GM18508 (cell line): Measurements from ENCODE around the gene ZNF668.
A peak's percentile ranks its signal among the peaks of the same experiment; 100 is the strongest.

Source experiments
- ATAC-seq: cut with Tn5 transposase; IDR thresholded peaks from one replicate; pipeline ENCODE4 v1.9.1; 2021; ENCODE audit warnings: moderate number of reproducible peaks; ENCODE audit not compliant: insufficient read depth, unreplicated experiment

ZNF668 gene

GRCh38 chr16:31073970-31074813 is at the start of gene ZNF668, which contains the start of gene ZNF646:
Gene ZNF668 (minus strand): TSS chr16:31074240. CDS start chr16:31064459, 9,781 bp downstream.
Gene ZNF646 (plus strand): TSS chr16:31074422. CDS start chr16:31076325, 1,903 bp downstream.
- ATAC-seq = peak; percentile 50

GRCh38 chr16:31120129-31120528 is 46.1 kb upstream of the ZNF668 start:
- no peak for ATAC-seq

- ATAC-seq = no peak
Measured at GRCh38 chr16:31118223-31119155, 44.4 kb upstream of the ZNF668 start.

GRCh38 chr16:31117384-31118222 is 43.6 kb upstream of the ZNF668 start, which contains the start of gene KAT8:
Gene KAT8 (plus strand): TSS chr16:31117664. CDS start chr16:31117682, 18 bp downstream.
- peak; percentile 54 for ATAC-seq

- ATAC-seq = no peak
Measured at GRCh38 chr16:31114468-31114867, 40.4 kb upstream of the ZNF668 start.

GRCh38 chr16:31113121-31114120 is 39.4 kb upstream of the ZNF668 start:
- ATAC-seq = no peak

GRCh38 chr16:31112711-31113110 is 38.7 kb upstream of the ZNF668 start:
- no peak for ATAC-seq

GRCh38 chr16:31111881-31112466 is 37.9 kb upstream of the ZNF668 start:
- ATAC-seq = no peak

GRCh38 chr16:31110106-31111034 is 36.3 kb upstream of the ZNF668 start:
- ATAC-seq = no peak

GRCh38 chr16:31109622-31110021 is 35.6 kb upstream of the ZNF668 start:
- ATAC-seq = no peak

- ATAC-seq = no peak
Measured at GRCh38 chr16:31108794-31109558, 34.9 kb upstream of the ZNF668 start.

GRCh38 chr16:31108035-31108793 is 34.2 kb upstream of the ZNF668 start, which contains the start of gene BCKDK:
Gene BCKDK (plus strand): TSS chr16:31108386. CDS start chr16:31109224, 838 bp downstream.
- peak; percentile 48 for ATAC-seq

- peak; percentile 56 for ATAC-seq
Measured at GRCh38 chr16:31107465-31107867, 33.4 kb upstream of the ZNF668 start.

GRCh38 chr16:31106509-31107464 is 32.7 kb upstream of the ZNF668 start:
- no peak for ATAC-seq
